ENCODE results near the gene NAA60.

NAA60 gene

DNA sequence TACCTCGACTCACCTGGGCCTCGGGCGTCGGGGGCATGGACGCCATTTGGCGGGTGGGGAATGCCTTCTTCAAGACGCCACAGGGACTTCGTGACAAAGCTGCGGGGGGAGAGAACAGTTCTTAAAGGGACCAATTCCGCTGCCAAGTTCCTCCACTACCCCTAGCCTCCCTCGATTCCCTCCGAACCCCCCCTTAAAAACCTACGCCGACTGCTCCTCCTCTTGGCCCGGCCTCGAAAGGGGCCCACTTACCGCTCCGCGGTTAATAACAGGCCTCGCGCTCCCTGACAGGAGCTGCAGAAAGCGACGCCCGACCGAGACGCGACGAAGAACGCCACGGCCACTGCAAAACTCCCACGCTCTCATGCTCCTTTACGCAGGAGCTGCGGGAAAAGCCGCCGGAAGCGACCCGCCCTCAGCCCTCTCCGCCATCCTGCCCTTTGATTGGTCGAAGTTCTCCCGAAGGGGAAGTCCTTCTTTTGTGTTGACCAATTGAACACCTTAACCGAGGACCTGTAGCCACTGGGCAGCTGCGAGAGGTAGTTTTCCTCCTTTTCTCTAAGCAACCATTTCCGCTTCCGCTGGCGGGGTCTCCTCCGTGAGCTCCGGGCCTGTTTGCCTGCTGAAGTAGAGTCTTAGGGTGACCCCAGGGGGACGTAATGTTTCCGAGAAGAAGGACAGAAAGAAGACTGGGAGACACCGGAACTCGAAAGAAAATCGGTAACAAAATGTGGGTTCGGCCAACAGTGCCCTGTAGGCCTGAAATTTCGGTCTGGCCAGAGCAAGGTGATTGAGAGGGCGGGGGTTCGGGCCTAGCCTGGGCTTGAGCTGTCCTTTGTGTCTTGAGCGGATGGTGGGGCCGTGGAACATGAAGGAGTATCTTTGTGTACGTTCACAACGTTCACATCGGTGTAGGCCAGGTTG is at the start of gene NAA60, which contains the start of gene ZNF597:
NAA60 (plus strand) TSS at position 573 of the 924 bp plus-strand sequence. CDS start 32,548 bp downstream, outside the sequence.
ZNF597 (minus strand) TSS at position 397 of the 924 bp plus-strand sequence; CDS start at position 46, 351 bp downstream.
- DNase-seq: peak; percentile 73

GRCh38 chr16:3400446-3400778 is 43.1 kb upstream of the NAA60 start:
- no peak for DNase-seq

GRCh38 chr16:3400779-3401688 is 42.4 kb upstream of the NAA60 start, which contains the start of the genes ZNF174 and ZSCAN32:
TSS of gene ZNF174 (plus strand) at chr16:3401215. CDS start at chr16:3402005, 790 bp downstream.
TSS of gene ZSCAN32 (minus strand) at chr16:3401004. CDS start at chr16:3397557, 3,447 bp downstream.
- DNase-seq: peak; percentile 95

- DNase-seq: no peak
These were observed 41.6 kb upstream of the NAA60 start for GRCh38 chr16:3401719-3402397.

DNA sequence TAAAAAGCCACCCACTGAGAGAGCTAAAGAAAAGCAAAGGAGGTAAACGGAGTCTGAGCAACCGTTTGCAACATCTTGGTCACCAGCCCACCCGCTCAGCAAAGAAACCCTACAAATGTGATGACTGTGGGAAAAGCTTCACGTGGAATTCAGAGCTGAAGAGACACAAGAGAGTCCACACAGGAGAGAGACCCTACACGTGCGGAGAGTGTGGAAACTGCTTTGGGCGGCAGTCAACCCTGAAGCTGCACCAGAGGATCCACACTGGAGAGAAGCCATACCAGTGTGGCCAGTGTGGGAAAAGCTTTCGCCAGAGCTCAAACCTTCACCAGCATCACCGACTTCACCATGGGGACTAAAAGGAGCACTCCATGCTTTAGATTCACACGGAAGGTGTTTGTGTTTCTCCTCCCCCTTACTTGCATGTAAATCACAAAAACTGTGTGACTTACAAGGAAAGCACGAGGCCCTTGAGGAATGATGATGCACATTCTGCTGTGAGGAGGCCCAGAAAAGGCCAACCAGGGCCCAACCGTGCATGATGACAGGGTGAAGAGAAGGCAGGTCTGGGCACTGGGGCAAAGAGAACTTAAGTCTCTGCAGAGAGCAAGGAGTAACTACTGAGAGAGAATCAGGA is 34.8 kb upstream of the NAA60 start:
- DNase-seq: no peak

GRCh38 chr16:3413730-3414379 is 29.6 kb upstream of the NAA60 start:
- no peak for DNase-seq

GRCh38 chr16:3431779-3432219 is 11.7 kb upstream of the NAA60 start:
- DNase-seq: no peak

GRCh38 chr16:3434373-3434772 is 9.1 kb upstream of the NAA60 start:
- DNase-seq: no peak

- no peak for DNase-seq
These were observed 3.8 kb upstream of the NAA60 start for GRCh38 chr16:3439637-3440036.

- DNase-seq: no peak
These were observed 530 bp downstream of the NAA60 start for GRCh38 chr16:3444032-3444388.

- DNase-seq: no peak
These were observed 10.6 kb downstream of the NAA60 start for GRCh38 chr16:3454093-3454492.

GRCh38 chr16:3454631-3455147 is 11.2 kb downstream of the NAA60 start:
- no peak for DNase-seq

DNA sequence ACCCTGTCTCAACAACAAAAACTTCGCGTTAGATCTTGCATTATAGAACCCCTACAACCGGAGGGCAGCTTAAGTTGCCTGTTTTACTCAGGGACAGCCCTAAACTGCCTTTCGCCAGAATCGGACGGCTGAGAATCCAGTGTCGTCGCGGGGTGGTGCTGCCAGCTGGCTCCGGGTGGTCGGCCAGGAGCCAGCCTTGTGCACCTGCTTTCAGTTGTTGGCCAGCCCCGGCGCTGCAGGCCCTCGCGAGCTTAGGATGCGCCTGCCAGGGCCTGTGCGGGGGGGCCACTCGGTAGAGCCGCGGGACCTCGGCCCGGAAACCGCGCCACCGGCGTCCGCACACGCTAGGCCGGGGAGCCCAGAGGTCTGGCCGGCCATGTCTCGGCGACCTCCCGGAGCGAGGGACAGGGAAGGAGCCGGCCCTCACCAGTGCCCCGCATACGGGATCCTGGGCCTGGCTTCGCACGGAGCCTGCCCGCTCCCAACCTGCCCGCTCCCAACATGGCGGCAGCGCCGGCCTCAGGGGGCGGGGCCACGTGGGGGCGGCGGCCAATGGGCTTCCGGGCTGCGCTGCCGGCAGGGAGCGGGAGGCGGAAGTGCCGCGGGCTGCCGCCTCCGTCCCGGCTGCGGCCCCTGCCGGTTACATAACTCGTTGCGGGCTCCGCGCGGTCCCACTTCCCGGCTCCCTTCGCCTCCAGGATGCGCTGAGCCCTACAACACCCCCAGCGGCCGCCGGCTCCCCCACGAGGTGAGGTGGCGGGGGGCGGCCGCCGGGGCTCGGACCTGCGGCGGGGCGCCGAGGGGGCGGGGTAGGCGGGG is 14.2 kb downstream of the NAA60 start:
- peak; percentile 40 for DNase-seq

DNA sequence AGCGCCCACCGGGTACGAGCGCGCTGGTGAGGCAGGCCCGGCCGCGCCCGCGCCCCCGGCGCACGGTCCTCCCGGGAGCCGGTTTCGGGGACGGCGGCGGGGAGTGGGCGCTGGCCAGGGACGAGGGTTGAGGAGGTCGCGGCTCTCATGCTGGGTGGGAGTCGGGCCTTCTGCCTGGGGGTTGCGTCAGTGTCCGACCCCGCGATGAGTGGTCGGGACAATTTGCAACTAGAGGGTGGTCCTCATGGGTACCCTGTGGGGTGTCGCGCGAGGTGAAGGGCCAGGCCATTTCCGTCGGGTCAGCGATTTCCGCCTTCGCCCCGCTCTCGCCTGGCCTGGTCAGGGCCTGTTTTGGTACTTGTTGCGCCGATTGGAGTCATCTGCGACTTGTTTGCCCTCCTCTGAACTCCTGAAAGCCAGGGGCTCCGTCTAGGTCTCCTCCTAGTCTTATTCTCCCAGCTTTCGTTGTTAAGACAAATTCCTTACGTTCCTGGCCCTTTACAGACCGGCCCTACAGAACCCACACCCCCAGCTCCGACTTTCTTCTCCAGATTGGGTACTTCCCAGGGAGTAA is 14.9 kb downstream of the NAA60 start:
- DNase-seq: no peak

DNA sequence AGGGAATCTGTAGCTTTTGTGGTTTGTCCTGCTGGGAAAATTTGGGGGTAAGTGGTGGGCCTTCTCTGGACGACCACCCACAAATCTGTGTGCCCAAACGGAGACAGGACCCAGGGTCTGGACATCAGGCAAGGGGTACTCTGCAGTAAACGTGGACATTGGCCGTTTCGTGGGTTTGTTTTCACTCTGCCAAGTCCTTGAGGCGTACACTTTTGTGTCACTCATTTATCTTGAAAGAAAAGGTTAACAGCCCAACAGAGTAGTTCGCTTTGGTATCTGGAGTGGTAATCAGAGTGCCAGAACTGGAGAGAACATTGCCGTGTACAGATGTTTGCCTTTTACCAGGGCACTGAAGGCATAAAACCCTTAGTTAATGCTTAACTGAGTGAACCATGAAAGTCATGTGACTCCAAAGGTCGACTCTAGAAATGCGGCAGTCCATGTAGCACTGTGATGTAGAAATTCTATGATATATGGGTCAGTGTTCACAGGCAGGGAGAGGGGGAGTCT is 15.4 kb downstream of the NAA60 start:
- DNase-seq: no peak

DNA sequence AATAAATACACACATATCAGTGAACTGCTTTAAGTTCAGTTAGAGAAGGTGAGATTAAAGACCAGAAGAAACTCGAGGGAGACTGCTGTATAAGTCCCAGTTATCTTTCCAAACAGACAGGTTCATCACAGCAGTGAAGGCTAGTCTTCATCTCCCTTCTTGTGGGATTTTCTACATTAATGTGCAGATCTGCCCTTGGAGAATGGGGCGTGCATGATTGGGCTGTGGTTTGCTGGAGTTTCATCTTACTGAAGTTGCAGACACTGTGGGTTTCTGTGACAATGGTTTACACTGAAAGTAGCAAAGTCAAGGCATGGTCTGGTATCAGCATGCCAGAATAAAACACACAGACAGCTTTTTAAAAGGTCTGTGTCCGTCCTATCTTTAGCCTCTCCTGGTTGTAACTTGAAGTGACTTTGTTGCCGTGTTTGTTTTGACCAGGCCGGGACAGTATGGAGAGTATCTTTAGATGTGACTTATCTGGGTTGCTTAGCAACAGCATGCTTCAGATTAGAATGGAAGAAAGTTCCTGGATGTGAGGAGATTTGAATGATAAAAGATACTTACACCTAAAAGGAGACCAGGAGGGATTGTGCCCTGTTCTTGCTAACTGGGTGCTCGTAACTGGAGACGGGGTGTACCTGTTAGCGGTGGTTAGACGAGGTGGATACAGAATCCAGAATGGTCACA is 16.1 kb downstream of the NAA60 start:
- DNase-seq: no peak

GRCh38 chr16:3460121-3460520 is 16.6 kb downstream of the NAA60 start:
- no peak for DNase-seq

- DNase-seq: no peak
These were observed 17.1 kb downstream of the NAA60 start for GRCh38 chr16:3460585-3460984.

- DNase-seq: no peak
These were observed 17.7 kb downstream of the NAA60 start for GRCh38 chr16:3461151-3461550.
